ENCODE results near the gene PRR23C.
"Not testable (repeated sequence)": the region's sequence is repeated elsewhere in the genome, so short reads cannot be mapped to it uniquely, and the experiment has no call there.

PRR23C gene

DNA sequence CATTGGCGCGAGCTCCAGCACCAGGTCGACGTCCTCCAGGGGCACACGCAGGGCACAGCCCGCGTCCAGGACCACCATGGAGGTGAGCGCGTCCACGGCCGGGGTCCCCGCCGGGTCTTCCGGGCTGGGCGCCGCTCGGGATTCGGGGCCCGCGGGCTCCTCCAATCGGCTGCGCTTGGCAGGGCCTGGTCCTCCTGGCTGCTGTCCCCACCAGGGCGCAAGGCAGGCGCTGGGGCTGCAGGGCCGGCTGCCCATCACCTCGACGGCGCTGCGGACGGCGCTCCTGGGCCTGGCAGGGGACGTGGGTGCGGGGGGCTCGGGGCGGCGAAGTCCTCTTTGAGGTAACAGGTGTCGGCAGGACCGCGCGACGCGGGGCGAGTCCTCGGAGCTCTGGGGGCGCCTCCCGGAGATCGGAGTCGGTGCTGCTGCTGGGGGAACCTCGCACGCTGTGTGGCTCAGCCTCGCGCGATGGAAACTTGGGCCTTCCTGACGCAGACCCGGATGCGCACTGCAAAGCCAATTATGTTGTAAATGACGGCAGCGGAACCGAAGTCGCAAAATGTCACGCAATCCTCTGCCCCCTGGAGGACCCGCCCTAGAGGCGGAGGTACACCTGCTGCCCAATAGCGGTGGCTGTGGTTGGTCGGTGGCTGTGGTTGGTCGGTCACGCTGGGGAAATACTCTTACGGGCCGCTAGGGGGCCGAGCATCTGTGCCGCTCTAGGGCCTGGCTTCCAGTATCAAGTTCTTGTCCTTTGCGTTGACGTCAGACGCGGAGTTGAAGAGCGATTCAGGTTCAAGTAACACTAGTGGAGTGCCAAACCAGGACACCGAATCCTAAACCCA lies at the start of gene PRR23C:
PRR23C (minus strand) TSS at position 527 of the 845 bp plus-strand sequence; CDS start at position 255, 272 bp downstream.
- DNase-seq: no peak

DNA sequence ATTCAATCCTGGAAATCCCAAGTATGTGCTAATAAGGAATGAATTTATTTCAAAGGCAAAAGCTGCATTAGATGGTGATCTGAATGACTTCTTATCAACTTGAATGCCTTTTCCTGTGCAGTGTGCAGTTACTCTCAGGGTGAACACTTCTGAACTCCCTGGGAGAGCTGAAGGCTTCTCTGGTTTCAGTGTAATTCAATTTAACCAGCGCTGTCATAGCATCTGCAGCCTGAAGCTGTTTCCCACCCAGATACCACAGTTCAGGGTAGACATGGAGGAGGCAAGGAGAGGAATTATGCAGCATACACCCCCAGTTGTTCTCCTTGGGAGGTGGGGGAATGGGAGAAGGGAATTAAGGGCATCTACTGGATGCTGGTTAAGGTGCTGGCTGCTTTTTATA lies 49.1 kb upstream of the PRR23C start:
- DNase-seq: no peak

DNA sequence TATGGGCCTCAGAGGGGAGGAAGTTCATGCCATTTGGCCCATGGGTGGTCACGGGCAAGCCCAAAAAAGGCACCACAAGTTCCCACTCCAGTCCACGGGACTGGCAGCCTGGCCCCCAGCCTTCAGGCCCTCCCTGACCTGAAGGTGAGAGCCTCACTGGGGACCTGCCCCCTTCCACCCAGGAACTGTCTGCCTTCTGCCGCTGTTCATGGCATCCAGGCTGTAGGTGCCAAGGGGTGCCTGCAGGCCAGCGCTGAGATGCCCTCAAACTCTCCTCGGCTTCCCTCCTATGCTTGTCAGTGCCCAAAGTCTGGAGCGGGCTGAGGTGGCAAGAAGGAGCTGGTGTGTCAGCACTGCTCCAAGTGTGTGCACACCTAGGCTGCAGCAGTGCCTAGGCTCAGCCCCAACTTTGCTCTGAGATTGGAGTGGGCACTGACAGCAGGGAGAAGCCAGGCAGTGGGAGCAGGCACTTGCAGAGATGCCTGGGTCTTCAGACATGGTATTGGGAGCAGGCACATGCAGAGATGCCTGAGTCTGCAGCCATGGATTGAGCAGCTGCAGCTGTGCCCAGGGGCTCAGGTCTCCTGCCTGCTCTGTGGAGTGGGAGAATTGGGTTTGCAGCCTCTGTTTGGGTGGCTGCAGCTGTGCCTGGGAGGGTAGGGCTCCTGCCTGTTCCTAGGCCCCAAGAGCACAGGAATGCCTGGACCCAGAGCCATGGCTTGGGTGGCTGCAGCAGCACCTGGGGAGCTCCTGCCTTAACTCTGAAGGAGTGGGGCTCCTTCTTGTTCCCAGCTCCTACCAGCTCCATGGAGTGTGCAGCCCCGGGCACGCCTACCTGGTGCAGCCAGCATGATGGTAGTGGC lies 44.0 kb upstream of the PRR23C start:
- no peak for DNase-seq

GRCh38 chr3:139087621-139088020 lies 42.9 kb upstream of the PRR23C start:
- no peak for DNase-seq

DNA sequence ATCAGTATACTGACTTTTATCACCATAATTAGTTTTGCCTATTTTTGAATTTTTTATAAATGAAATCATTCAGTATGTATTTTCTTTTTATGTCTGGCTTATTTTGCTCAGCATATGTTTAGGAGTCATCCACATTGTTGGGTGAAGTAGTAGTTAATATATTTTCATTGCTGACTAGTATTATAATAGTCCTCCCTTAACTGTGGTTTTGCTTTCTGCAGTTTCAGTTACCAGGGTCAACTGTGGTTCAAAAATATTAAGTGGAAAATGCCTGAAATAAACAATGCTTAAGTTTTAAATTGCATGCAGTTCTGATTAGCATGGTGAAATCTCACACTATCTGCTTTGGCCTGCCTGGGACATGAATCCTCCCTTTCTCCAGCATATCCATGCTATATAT lies 39.5 kb upstream of the PRR23C start:
- no peak for DNase-seq

- no peak for DNase-seq
Observed at GRCh38 chr3:139074565-139075115, 29.9 kb upstream of the PRR23C start.

- DNase-seq: peak; percentile 35
Observed at GRCh38 chr3:139062918-139063317, 18.2 kb upstream of the PRR23C start.

GRCh38 chr3:139052802-139053600 lies 8.3 kb upstream of the PRR23C start:
- peak; percentile 83 for DNase-seq

GRCh38 chr3:139043554-139044365 lies 932 bp downstream of the PRR23C start:
- no peak for DNase-seq

DNA sequence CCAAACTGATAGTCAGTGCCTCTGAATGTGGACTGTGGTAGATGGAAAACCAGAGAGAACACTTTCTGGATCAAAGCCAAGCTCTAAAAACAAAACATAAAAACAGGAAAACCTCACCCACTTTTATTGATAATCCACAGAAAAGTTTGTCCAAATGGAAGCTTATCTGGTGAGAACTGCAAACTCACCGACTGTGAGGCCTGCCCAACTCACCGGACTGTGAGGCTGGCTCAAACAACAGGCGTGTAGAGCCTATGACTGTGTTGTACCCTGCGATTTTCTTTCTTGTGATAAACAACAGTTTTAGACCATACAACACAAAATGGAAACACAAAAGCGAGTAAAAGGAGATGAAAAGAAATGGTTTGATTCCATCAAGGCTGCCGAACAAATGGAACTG lies 7.2 kb downstream of the PRR23C start:
- no peak for DNase-seq

GRCh38 chr3:139032326-139033002 lies 12.2 kb downstream of the PRR23C start:
- DNase-seq: peak; percentile 2

DNA sequence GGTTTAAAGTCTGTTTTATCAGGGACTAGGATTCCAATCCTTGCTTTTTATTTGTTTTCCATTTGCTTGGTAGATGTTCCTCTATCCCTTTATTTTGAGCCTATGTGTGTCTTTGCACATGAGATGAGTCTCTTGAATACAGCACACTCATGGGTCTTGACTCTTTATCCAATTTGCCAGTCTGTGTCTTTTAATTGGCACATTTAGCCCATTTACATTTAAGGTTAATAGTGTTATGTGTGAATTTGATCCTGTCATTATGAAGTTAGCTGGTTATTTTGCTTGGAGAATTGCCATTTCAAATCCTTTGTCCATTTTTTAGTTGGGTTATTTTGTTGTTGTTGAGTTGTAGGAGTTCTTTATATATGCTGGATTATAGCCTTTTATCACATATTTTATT lies 14.1 kb downstream of the PRR23C start:
- not testable (repeated sequence) for DNase-seq

DNA sequence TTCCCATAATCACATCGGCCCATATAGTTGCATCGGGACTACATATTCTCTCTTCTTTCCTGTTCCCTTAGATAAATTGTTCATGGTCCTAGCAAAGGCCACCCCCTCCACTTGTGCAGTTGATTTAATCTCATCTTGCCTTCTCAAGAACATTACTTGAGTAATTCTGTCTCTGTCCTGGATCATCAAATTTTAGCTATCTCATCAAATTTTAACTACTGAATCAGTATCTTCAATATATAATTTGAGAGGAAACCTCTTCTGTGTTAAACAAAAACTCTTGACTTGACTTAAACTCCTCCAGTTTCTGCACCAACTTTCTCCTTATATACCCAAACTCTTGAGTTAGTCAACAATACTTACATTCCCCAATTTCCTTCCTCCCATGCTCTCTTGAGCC lies 19.7 kb downstream of the PRR23C start:
- DNase-seq: no peak

- peak; percentile 20 for DNase-seq
Observed at GRCh38 chr3:139020868-139021234, 23.8 kb downstream of the PRR23C start, which contains the start of gene PRR23B. Gene PRR23B (minus strand): TSS chr3:139020926. CDS start chr3:139020661, 265 bp downstream.

DNA sequence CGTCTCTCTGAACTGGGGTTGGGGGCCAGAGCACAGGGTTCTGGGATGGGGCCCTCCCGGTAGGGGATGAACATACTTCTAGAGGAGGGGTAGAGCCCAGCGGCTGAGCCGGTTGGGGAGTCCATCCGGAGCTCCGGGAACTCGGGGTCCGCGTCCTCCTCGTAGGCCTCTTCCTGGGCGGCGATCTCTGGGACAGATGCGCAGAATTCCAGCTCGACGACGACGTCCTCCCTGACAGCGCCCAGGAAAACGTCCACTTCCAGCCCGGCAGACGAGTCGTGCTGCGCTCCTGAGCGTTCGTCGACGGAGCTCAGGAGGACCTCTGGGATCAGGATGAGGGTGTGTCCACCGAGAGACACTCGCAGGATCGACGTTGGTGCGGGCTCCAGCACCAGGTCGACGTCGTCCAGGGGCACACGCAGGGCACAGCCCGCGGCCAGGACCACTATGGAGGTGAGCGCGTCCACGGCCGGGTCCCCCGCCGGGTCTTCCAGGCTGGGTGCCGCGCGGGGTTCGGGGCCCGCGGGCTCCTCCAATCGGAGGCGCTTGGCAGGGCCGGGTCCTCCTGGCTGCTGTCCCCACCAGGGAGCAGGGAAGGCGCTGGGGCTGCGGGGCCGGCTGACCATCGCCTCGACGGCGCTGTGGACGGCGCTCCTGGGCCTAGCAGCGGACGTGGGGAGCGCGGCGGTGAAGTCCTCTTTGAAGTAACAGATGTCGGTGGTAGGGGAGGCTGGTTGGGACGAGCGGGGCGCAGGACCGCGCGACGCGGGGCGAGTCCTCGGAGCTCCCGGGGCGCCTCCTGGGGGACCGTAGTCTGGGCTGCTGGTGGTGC lies 24.4 kb downstream of the PRR23C start:
- no peak for DNase-seq

DNA sequence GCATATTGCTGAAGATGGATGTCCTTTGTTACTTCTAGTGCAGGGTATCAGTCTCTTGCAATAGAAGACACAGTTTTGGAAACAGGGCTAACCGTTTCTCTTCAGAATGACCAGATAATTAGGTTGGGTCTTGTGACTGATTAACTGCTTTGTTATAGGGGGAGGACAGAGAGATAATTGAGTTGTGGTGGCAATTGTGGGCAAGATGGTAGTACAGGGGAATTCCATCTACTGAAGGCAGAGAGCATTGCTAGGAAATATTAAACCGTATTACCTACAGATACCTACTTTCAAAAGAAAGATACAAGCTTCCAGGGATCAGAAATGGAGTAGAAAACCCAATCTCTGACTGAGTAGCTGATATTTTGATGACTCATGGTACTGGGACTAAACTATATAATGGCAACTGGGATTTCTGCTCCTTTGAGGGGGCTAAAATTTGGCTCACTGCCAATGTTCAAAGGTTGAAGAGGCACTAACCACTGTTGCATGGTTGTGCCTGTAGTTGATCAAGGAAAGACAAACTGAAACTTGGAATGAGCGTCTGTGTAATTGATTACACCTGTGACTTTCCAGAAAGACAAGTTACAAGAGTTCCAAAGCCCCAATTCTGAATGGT lies 28.2 kb downstream of the PRR23C start:
- DNase-seq: peak; percentile 39

DNA sequence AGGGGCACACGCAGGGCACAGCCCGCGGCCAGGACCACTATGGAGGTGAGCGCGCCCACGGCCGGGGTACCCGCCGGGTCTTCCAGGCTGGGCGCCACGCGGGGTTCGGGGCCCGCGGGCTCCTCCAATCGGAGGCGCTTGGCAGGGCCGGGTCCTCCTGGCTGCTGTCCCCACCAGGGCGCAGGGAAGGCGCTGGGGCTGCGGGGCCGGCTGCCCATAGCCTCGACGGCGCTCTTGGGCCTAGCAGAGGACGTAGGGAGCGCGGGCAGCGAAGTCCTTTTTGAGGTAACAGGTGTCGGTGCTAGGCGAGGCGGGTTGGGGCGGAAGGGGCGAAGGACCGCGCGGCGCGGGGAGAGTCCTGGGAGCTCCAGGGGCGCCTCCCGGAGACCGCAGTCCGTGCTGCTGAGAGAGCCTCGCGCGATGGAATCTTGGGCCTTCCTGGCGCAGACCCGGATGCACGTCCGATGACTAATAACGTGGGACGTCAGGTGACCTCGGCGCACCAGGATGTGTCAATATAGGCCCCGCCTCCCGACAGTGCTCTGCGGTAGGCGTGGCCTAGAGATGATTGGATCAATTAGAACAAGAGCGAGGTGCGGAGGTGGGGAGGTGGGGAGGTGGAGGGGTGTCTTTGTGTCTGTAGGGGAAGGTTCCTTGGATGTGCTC lies 38.5 kb downstream of the PRR23C start, which contains the start of gene PRR23A:
PRR23A (minus strand) TSS at position 218 of the 666 bp plus-strand sequence; CDS start at position 218, 0 bp downstream.
- no peak for DNase-seq

- no peak for DNase-seq
Observed at GRCh38 chr3:139005356-139005993, 39.2 kb downstream of the PRR23C start.
